Fibroblast of lung (primary cell): Measurements from ENCODE around the gene BLTP2.

ENCODE experiments used
- CTCF ChIP-seq, 2 donors: IDR thresholded peaks in 1 of 2; conservative IDR thresholded peaks in 1 of 2; 1 replicate in 1 of 2; 2 replicates in 1 of 2; pipeline ENCODE4 v1.5.1; 2011 to 2012; ENCODE audit warnings: low read length in 2 of 2, control low read depth in 1 of 2, inconsistent platforms in 1 of 2, low read depth in 1 of 2, mild to moderate bottlenecking in 1 of 2
- EZH2 ChIP-seq: IDR thresholded peaks from 2 replicates; pipeline ENCODE4 v1.5.1; 2012; ENCODE audit warnings: low read length, control low read depth, mild to moderate bottlenecking; ENCODE audit errors: missing control alignments

GRCh38 chr17:28622186-28622585 is 22.8 kb downstream of the BLTP2 start:
- no peak for TF ChIP-seq CTCF (conservative IDR thresholded peaks at IDR 0.05 in 1 of 2, IDR thresholded peaks at IDR 0.05 in 1 of 2; ENCODE audit: low read depth in 1 of 2, low read length in 2 of 2)
- TF ChIP-seq EZH2: no peak
